Activated T-helper 1 cell treated with Interleukin-2 at 50 U/mL for 16 hours (primary cell): ENCODE data around the gene FA2H.
"Not testable (repeated sequence)": the region's sequence is repeated elsewhere in the genome, so short reads cannot be mapped to it uniquely, and the experiment has no call there.

ENCODE experiments used
- DNase-seq: peaks from one replicate; pipeline ENCODE4 v3.0.0-alpha.2; 2020; ENCODE audit warnings: low read depth

The FA2H gene, protein sequence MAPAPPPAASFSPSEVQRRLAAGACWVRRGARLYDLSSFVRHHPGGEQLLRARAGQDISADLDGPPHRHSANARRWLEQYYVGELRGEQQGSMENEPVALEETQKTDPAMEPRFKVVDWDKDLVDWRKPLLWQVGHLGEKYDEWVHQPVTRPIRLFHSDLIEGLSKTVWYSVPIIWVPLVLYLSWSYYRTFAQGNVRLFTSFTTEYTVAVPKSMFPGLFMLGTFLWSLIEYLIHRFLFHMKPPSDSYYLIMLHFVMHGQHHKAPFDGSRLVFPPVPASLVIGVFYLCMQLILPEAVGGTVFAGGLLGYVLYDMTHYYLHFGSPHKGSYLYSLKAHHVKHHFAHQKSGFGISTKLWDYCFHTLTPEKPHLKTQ

DNA sequence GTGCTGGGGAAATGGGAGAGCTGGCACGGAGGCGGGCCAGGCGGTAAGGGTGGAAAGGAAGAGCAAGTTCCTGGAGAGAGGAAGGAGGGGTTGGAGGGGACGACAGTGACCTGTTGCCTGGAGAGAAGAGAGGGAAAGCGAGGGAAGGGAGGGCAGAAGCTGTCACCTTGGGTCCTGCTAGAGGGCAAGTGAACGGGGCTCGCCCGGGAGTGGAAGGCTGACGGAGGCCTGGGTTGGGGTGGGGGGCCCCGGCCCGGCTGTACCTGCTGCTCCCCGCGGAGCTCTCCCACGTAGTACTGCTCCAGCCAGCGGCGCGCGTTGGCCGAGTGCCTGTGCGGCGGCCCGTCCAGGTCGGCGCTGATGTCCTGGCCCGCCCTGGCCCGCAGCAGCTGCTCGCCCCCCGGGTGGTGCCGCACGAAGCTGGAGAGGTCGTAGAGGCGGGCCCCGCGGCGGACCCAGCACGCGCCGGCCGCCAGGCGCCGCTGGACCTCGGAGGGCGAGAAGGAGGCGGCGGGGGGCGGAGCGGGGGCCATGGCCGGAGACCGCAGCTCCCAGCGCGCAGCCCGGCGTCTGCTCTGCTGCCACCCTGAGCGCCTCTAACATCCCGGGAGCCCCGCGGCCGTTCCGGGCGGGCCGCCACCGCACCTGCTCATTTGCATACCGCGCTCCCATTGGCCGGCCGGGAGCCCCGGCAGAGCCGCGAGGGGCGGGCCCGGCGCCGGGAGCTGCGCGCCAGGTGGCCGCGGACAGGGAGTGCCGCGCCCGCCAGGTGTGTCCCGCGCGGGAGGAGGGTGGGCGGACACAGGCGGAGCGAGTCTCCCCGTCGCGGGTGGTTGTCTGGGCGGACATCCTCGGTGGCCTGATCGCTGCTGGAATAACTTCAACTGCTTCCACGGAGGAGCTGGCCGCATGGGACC lies at the start of gene FA2H:
FA2H (minus strand) TSS at position 598 of the 917 bp plus-strand sequence; CDS start at position 533, 65 bp downstream.
- peak; percentile 44 for DNase-seq

DNA sequence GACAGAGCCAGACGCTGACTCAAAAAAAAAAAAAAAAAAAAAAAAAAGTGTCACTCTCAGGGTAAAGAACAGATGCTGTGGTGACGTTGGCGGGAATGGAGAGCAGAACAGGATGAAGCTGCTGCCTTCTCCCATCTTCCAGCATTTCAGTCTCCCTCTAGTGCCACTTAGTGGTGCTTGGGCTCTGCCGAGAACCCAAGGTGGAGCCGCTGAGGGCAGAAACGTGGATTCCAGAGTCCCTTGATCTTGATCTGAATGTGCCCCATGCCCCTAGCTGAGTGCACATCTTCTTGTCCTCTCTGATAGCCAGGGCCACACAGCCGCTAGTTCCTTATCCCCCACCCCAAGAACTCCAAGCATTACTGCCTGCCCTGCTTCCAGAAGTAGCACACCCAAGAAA lies 43.2 kb upstream of the FA2H start:
- no peak for DNase-seq

DNA sequence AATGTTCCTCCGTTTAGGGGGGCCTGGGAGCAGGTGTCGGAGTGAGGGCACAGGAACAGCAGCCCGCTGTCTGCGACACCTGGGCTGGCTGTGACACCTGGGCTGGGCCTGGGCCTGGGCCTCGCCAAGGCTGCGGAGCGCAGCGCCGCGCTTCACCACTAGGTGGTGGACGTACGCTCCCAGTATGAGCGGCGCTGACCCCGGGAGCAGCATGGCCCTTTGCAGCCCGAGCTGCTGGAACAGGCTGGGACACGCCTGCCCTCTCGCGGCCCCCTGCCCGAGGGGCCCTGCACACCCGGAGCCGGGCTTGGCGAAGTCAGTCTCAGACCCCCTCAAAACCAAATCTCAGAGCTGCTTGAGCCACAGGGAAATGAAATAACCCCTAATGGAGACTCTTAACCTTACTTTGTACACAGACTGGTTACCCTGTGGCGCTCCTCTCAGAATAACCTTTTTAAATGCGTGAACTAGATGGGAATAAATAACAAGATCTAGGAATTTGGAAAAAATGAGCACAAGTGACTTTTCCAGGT lies 38.6 kb upstream of the FA2H start:
- DNase-seq = peak; percentile 49

DNA sequence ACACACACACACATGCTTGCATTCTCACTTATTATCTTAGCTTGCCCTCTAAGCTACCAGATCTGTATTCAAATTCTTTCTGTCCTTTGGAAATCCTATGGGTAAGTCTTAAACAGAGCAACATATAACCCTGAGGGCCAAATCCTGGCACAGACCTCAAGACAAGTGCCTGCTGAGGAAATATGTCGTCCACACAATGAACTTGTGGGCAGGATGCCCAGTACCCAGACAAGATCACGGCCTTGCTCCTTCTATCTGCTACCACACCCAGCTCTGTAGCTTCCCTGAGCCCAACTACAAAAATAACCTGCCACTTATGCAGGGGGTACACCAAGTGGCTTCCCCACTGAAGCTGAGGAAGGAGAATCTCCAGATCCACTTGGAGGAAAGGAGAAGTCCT lies 37.3 kb upstream of the FA2H start:
- DNase-seq = no peak

DNA sequence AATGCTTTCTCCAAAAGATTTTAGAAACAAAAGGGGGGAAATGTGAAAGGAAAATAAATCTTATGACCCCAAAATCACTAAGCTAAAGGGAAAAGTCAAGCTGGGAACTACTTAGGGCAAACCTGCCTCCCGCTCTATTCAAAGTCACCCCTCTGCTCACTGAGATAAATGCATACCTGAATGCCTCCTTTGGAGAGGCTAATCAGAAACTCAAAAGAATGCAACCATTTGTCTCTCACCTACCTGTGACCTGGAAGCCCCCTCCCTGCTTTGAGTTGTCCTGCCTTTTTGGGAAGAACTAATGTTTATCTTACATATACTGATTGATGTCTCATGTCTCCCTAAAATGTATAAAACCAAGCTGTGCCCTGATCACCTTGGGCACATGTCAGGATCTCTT lies 36.6 kb upstream of the FA2H start:
- not testable (repeated sequence) for DNase-seq

DNA sequence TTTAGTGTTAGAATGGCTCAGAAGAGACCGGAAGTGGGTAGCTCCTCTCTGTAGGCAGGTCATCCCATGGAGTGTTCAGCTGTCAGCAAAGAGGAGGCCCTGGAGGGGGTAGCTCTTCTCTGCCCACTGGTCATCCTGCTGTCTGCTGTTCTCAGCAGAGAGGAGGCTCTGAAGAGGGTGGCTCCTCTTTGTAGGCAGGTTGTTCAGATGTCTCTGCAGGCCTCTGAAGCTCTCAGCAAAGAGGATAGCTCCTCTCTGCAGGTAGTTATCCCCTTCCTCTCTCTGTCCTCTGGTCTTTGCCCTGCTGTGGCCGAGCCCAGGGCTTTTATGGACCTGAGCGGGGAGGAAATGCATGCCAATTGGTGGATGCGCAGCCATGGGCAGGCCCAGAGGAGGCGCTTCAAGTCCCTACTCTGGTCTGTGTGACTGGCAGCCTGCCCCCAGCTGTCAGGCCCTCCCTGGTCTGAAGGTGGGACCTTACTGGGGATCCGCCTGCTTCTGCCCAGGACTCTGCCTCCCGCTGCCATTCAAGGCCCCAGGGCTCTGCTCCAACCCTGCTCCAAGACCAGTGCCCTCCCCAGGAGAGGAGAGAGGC lies 32.5 kb upstream of the FA2H start:
- DNase-seq = no peak

DNA sequence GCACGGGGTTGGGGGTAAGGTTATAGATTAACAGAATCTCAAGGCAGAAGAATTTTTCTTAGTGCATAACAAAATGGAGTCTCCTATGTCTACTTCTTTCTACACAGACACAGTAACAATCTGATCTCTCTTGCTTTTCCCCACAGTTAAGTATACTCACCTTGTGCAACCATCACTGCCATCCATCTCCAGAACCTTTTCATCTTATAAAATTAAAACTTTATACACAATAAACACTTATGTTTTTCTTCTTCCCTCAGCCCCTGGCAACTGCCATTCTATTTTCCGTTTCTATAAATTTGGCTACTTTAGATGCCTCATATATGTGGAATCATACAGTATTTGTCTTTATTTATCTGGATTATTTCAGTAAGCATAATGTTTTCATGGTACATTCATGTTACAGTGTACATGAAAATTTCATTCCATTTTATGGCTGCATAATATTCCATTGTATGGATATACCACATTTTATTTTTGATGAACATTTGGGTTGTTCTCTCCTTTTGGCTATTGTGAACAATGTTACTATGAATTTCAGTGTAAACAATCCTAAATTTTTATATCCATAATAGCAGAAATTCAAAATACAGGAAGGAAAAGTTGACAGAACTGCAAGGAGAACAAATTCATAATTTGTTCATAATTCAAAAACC lies 25.7 kb upstream of the FA2H start:
- no peak for DNase-seq

DNA sequence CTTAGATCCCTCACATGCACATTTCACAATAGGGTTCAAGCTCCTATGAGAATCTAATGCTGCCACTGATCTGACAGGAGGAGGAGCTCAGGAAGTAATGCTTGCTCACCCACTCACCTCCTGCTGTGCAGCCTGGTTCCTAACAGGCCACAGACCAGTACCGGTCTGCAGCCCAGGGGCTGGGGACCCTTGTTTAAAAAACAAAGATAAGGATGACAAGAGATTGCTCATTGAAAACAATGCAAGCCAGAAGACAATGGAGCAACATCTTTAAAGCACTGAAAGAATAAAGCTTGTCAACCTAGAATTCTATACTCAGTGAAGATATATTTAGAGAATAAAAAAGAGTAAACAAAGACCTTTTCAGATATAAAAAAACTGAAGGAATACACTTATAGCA lies 22.8 kb upstream of the FA2H start:
- DNase-seq = no peak

DNA sequence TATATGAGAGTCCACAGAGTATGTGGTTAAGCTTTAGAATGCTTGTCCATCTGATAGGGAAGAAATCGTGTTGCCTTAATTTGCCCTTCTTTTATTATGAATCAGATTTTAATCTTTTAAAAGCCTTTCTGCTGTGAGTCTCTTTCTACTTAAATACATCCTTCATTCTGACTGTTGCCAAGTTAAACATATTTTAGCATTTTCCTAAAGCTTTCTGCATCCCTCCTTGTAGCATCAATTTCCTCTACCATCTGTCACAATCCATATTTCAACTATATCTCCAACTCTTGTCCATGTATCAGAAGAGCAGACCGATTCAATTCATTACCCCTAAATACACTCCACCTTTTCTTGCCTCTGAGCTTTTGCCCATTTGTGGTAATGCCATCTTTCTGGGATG lies 20.5 kb upstream of the FA2H start:
- DNase-seq = no peak

DNA sequence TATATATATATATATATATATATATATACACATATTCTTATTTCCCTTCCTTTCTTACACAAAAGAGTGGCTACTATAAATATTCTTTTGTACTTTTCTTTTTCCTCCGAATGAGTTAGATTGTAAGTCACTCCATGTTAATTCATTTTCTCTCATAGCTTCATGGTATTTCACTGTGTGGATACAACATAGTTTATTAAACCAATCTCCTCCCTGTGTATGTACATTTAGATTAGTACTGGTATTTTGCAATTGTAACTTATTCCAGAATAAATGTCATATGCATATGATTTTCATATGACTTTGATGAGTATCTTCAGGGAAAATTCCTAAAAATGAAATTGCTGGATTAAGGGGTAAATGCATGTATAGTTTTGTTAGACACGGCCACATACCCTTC lies 20.0 kb upstream of the FA2H start:
- no peak for DNase-seq

DNA sequence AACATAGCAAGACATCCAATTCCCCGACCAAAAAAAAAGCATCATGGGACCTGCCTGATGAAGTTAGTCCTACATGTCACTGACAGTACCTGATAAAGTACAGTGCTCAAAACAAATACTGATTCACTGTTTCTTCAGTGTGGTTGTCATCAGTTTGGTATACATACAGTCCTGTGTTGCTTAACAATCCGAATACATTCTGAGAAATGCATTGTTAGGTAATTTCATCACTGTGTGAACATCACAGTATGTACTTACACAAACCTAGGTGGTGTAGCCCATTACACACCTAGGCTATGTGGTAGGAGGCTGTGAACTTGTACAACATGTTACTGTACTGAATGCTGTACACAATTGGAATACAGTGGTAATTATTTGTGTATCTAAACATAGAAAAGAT lies 19.0 kb upstream of the FA2H start:
- DNase-seq = no peak

DNA sequence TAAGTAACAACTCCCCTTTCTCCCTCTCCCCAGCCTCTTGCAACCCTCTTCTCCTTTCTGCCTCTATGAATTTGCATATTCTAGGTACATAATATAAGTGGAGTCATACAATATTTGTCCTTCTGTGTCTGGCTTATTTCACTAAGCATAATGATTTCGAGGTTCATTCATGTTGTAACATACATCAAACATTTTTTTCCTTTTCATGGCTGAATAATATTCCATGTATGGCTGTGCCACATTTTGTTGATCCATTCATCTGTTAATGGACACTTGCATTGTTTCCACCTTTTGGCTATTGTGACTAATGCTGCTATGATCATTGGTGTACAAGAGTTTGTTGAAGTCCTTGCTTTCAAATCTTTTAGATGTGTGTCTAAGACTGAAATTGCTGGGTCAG lies 17.6 kb upstream of the FA2H start:
- no peak for DNase-seq

DNA sequence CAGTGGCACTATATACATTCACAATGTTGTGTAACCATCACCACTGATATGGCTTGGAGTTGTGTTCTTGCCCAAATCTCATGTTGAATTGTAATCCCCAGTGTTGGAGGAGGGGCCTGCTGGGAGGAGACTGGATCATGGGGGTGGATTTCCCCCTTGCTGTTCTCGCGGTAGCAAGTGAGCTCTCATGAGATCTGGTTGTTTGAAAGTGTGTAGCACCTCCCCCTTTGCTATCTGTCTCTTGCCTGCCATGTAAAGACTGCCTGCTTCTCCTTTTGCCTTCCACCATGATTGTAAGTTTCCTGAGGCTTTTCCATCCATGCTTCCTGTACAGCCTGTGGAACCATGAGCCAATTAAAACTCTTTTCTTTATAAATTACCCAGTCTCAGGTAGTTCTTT lies 17.1 kb upstream of the FA2H start:
- not testable (repeated sequence) for DNase-seq

DNA sequence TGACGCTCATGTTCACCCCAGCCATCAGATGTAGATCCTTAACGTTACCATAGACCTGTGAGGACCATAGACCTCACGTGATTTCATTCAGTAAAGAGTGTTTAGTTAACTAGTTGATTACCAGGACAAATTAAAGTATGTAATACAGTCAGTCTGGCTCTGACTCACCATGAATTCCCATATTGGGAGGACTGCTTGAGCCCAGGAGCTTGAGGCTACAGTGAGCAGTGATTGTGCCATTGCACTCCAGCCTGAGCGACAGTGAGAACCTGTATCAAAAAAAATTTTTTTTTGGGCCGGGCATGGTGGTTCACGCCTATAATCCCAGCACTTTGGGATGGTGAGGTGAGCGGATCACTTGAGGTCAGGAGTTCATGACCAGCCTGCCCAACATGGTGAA lies 13.5 kb upstream of the FA2H start:
- no peak for DNase-seq

DNA sequence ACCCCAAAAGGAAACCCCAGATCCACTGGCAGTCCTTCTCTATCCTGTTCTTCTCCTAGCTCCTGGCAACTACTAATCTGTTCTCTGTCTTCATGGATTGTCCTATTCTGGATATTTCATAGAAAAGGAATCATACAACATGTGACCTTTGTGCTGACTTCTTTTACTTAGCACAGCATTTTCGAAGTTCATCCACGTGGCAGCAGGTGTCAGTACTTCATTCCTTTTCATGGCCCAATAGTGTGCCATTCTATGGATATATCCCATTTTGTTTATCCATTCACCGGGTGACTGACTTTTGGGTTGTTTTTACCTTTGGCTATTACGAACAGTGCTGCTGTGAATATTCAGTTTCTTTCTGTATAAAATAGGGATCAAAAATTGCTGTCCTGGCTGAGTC lies 10.4 kb upstream of the FA2H start:
- DNase-seq = no peak

DNA sequence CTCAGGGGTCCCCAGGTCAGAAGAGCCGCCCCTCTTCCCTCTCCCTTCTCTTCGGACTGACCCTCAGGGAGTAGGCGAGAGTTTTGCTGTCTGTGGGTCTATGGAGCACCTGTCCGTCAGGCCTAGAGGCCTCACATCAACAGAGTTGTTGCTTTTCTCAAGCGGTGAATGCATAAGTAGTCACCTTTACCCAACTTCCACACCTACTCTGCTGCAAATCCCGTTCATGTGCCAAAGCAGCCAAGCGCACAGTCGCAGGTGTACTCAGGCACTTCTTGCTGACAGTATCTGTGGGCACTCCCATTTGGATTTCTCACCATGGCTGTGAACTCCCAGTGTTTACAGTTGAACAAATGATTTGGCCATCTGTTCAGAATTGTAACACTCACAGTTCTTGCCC lies 4.0 kb upstream of the FA2H start:
- no peak for DNase-seq

DNA sequence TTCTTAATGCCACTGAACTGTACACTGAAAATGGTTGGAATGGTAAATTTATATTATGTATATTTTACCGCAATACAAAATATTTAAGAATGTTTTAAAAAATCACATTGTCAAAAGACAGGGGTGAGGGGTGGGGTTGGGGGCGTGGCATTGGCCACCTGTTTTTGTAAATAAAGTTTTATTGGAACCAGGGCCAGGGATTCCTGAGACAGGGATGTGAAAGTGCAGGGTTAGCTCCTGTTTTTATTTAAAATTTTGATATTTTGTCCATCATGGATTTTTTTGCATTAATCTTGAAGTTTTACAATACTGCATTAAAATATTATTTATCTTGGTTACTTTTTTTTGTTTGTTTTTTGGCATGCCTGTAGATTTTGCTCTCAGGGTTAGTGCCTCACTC lies 2.3 kb upstream of the FA2H start:
- no peak for DNase-seq

DNA sequence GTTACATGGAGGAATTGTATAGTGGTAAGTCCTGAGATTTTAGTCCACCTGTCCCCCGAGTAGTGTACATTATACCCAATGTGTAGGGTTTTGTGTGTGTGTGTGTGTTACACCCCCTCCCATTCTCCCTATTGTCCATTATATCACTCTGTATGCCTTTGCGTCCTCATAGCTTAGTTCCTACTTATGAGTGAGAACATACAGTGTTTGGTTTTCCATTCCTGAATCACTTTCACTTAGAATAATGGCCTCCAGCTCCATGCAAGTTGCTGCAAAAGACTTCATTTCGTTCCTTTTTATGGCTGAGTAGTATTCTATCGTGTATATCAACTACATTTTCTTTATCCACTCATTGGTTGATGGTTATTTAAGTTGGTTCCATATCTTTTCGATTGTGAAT lies 635 bp upstream of the FA2H start:
- no peak for DNase-seq

DNA sequence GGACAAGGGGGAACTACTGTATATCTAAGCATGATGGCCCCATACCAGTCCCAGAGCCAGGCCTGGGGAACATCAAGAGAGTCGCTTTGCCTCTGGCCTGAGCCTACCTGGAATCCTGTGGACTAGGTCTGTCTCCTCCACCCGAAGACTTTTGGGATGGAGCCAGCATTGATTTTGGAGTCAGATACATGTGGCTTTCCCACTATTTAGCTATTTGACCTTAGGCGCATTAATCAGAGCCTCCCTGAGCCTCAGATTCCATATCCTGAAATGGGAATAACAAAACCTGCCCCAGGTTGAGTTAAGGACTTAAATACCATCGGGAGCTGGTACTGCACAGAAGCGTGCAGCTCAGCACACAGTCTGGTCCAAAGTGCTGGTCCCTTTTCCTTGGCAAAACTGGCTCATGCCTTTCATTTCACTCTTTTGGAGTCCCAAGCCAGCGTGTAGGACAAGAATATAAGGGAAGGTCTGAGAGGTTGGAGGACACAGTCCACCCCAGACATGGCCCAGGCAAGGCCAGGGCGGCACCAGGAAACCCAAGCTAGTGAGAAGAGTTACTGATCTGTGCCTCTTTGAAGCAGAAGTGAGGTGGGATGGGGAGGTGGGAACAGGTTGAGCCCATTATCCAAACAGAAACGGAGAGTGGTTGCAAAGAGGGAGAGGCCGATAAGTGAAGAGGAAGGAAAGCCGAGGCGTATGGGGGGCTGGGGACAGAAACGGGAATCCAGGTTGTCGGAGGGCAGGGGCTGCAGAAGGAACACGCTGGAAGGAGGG lies 986 bp downstream of the FA2H start:
- DNase-seq = no peak

DNA sequence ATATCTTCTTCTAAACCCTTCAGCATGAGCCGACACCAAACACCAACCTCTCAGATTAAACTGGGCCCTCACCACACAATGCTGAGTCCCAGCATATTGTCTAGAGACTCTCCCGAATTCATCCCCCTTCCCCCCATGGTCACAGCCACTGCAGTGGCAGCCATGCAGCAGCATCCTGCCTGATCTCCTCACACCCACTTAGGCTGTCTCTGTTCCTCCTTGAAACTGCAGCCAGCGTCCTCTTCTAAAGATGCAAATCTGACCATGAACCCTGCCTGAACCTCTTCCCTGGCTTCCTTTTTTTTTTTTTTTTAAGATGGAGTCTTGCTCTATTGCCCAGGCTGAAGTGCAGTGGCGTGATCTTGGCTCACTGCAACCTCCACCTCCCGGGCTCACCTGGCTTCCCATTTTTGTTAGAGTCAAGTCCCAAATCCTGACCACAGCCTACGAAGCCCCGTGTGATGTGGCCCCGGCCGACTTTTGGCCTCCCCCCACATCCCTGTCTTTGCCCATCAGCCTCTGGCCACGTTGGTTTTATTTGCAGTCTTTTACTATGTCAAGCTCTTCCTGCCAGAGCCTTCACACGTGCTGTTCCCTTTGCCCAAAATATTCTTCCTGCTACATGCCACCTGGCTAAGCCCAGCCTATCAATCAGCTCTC lies 2.8 kb downstream of the FA2H start:
- DNase-seq = no peak
